GM21737 (cell line): ENCODE measurements around the gene KIF16B.
"Not testable (repeated sequence)": the region's sequence is repeated elsewhere in the genome, so short reads cannot be mapped to it uniquely, and the experiment has no call there.

Experiments
- ATAC-seq: cut with Tn5 transposase; IDR thresholded peaks from one replicate; pipeline ENCODE4 v1.9.1; 2021; ENCODE audit warnings: mild to moderate bottlenecking, moderate library complexity; ENCODE audit not compliant: unreplicated experiment

Gene KIF16B

DNA sequence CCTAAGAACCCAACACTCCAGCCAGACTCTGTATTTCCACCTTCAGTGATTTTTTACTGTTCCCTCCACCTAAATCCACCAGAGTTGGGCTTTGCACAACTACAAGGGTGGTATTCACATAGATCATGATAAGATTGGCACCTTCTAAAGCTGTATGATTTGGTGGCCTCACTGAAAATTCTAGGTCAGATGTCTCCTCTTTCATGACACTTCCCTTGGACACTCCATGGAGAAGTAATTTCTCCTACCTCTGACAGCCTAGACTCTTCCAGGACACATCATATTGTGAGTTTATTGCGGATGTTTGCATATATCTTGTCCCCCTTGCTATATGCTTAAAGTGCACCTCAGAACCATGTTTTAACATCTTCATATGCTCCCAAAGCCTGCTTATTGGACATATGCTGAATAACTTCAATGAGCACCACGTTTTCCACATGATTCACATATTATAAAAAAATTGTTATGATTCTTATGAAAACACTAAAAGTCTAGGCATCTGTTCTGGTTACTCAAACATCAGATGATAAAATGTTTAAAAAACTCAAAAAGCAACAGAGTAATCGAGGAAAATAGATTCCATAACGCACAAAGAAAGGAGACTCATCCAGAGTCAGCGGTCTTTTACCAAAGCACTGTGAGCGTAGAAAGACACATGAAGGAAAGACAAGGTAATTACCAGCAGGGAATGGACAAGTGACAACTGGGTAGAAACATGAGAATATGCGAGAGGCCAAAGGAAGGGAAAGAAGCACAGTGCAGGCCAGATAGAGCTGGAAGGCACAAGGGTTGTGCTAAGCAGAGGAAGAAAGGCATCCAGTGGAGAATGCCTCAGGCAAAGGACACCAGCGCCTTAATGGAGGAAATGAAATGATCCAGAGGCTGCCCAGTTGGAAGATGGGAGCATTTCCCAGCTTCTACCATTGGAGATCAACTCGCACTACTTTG is 46.5 kb downstream of the KIF16B start:
- no peak for ATAC-seq

GRCh38 chr20:16522651-16523050 is 50.6 kb downstream of the KIF16B start:
- ATAC-seq: not testable (repeated sequence)

- ATAC-seq: no peak
Observed at GRCh38 chr20:16520154-16520553, 53.1 kb downstream of the KIF16B start.

DNA sequence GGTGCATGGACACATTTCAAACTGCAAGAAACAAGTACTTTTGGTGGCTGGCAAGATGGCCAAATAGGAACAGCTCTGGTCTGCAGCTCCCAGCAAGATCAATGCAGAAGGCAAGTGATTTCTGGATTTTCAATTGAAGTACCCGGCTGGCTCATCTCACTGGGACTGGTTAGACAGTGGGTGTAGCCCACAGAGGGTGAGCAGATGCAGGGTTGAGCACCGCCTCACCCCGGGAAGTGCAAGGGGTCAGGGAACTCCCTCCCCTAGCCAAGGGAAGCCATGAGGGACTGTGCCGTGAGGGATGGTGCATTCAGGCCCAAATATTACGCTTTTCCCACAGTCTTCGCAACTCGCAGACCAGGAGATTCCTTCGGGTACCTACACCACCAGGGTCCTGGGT is 53.6 kb downstream of the KIF16B start:
- ATAC-seq: not testable (repeated sequence)

DNA sequence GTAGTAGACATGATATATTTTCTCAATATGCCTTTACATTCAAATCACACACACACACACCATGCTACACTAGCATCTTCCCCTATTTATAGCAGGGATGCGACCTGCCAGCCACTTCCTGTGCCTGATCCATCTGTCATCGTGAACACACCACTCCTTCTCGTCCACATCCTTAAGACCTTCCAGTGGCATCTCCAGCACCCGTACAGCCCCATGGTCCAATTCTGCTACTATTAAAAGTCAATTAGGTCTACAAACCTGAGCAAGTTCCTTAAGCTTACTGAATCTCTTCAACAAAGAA is 54.5 kb downstream of the KIF16B start:
- ATAC-seq: no peak

- no peak for ATAC-seq
Observed at GRCh38 chr20:16517946-16518783, 55.1 kb downstream of the KIF16B start.

GRCh38 chr20:16516794-16517193 is 56.5 kb downstream of the KIF16B start:
- ATAC-seq: no peak

- no peak for ATAC-seq
Observed at GRCh38 chr20:16515046-16515445, 58.2 kb downstream of the KIF16B start.

GRCh38 chr20:16514140-16514539 is 59.1 kb downstream of the KIF16B start:
- ATAC-seq: no peak

GRCh38 chr20:16505894-16506293 is 67.4 kb downstream of the KIF16B start:
- peak; percentile 54 for ATAC-seq

GRCh38 chr20:16501301-16501700 is 71.9 kb downstream of the KIF16B start:
- ATAC-seq: no peak

GRCh38 chr20:16500197-16500596 is 73.1 kb downstream of the KIF16B start:
- no peak for ATAC-seq

GRCh38 chr20:16498526-16499253 is 74.6 kb downstream of the KIF16B start:
- no peak for ATAC-seq

- ATAC-seq: no peak
Observed at GRCh38 chr20:16497896-16498295, 75.4 kb downstream of the KIF16B start.

GRCh38 chr20:16493486-16493885 is 79.8 kb downstream of the KIF16B start:
- no peak for ATAC-seq

GRCh38 chr20:16491294-16491905 is 81.8 kb downstream of the KIF16B start:
- no peak for ATAC-seq

- no peak for ATAC-seq
Observed at GRCh38 chr20:16490696-16491095, 82.6 kb downstream of the KIF16B start.

DNA sequence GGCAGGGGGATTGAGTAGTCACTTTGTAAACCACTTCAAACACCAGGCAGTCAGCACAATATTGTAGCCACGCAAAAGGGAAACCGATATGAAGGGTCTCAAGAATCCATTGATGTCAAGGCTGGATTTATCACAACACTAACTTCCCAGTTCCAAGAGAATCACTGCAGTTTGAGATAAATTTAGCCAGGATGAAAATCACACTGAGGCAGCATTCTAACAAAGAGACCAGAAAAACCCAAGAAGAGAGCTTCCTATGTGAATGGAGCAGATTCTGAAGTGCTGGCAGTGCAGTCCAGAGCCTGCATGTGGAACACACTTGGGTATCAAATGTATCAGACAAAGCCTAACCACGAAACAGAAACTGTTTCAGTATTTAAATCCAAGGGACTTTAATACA is 84.6 kb downstream of the KIF16B start:
- no peak for ATAC-seq

DNA sequence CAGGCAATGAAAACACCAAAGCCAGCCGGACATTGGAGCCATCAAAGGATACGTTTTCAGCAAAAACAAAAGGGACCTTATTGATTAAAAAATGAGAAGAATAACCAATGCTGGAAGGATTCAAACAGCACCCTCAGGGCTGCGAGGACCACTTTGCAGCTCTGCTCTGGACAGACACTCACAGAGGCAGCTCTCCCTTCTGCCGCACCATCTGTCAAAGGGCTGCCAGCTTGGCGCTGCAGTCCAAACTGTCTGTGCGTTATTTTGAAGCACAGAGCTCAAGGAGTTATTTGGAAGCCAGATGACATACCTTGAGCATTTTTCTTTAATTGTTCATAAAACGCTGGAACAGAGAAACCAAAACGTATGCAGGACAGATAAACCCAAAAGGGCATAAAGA is 85.2 kb downstream of the KIF16B start:
- ATAC-seq: no peak

DNA sequence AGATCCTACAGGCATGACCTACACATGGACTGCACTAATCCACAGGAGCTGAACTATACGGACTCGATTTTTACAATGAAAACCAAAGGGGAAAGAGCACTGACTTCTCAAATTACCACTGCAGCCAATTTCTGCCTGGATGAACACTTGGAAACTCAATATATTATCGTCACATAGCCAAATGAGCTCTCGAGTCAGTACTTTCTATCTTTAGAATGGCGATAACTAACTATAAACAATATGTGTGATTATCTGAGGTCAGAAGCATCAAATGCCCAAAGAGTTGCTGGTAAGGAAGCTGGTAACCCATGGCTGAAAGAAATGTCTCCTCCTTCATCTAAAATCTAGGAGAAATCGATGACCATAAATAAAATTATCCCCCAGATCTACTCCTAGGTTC is 86.7 kb downstream of the KIF16B start:
- ATAC-seq: no peak

DNA sequence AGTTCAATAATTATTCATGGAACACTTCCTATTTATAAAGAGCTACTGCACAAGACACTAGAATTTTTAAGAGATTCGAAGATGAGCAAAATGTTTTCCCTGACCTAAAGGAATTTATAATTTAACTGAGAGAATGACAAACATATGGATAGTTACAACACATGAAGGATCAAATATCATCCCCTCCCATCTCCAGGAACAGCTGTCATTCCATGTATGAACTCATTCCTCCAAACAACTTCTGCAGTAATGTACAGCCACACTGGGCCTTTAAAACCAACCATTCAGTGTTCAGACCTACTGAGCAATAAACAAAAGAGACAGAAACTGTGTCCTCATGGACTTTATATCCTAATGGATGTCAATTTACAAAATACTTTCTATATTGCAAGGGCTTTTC is 87.8 kb downstream of the KIF16B start:
- no peak for ATAC-seq
